Cardiac muscle cell (in vitro differentiated cells and primary cell): ENCODE data around the gene PSME1. TPM values are rescaled to one million over a fixed set of nuclear protein-coding genes. Genes with fewer than 3 reads are reported as not detected.

Experiments used
- DNase-seq, 2 donors: peaks; one replicate each; pipeline versions ENCODE4 v3.0.0 to v3.0.0-alpha.2; 2010 to 2017; ENCODE audit warnings: low read depth in 1 of 2, low spot score in 1 of 2
- H3K27ac ChIP-seq: fragments of 200-600 bp; sonication (generic); 2 replicates; pipeline ENCODE4 v1.5.1; 2016
- H3K27me3 ChIP-seq: fragments of 200-600 bp; sonication (generic); 2 replicates; pipeline ENCODE4 v1.6.0; 2016; ENCODE audit warnings: control low read depth
- H3K36me3 ChIP-seq: fragments of 200-600 bp; sonication (generic); 2 replicates; pipeline ENCODE4 v1.5.1; 2016; ENCODE audit warnings: control low read depth
- H3K4me1 ChIP-seq: fragments of 200-600 bp; sonication (generic); 2 replicates; pipeline ENCODE4 v1.8.1; 2017; ENCODE audit warnings: low read depth, mild to moderate bottlenecking, mixed run types
- H3K4me3 ChIP-seq: fragments of 200-600 bp; sonication (generic); 2 replicates; pipeline ENCODE4 v1.5.1; 2016; ENCODE audit warnings: mild to moderate bottlenecking
- H3K9me3 ChIP-seq: fragments of 200-600 bp; sonication (generic); 2 replicates; pipeline ENCODE4 v1.5.1; 2017; ENCODE audit warnings: low read depth, mild to moderate bottlenecking, control low read depth
- CTCF ChIP-seq: IDR thresholded peaks from 2 replicates; pipeline ENCODE4 v1.5.1; 2012; ENCODE audit warnings: low read depth, mild to moderate bottlenecking, low read length
- polyA plus RNA-seq: library from polyadenylated mRNA; unstranded; fragments of >200 nt; fragmentation: Nextera tagmentation; extraction: Ambion mirVana; gene quantifications from 2 replicates; pipeline ENCODE4 v1.2.1, GENCODE V29; 2016
- total RNA-seq: library from RNA; depleted of rRNA; stranded (reverse); fragments of >200 nt; gene quantifications from 2 replicates; pipeline ENCODE4 v1.2.3, GENCODE V29; 2016

PSME1 gene
- total and polyA plus RNA-seq, 2 experiments from 2014 or later: 238 to 383 TPM

DNA sequence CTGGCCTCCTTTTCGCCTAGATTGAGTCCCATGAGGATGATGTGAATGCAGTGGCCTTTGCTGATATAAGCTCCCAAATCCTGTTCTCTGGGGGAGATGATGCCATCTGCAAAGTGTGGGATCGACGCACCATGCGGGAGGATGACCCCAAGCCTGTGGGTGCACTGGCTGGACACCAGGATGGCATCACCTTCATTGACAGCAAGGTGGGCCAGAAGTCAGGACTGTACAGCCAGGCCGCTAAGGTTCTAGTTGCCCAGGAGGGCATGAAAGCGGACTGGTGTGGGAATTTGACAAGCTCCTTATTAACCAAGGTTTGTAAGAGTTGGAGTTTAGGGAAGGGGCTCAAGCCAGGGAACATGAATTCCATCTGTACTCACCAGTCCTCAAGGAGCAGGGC lies 16.3 kb upstream of the PSME1 start:
- peaks cover 53% of the 10 kb centered on the region for H3K36me3 ChIP-seq
- DNase-seq: no peak
- no peak overlapping the region for H3K4me3 ChIP-seq
- H3K27me3 ChIP-seq: no peaks in the 10 kb centered on the region
- TF ChIP-seq CTCF: no peak
- H3K27ac ChIP-seq: no peak overlapping the region
- H3K4me1 ChIP-seq: peaks cover 11% of the 10 kb centered on the region
- H3K9me3 ChIP-seq: no peaks in the 10 kb centered on the region

- H3K27me3 ChIP-seq: no peaks in the 10 kb centered on the region
- no peaks in the 10 kb centered on the region for H3K9me3 ChIP-seq
- H3K36me3 ChIP-seq: peaks cover 53% of the 10 kb centered on the region
- peaks cover 6% of the 10 kb centered on the region for H3K4me1 ChIP-seq
- no peak for TF ChIP-seq CTCF
- no peak overlapping the region for H3K27ac ChIP-seq
- H3K4me3 ChIP-seq: no peak overlapping the region
- no peak for DNase-seq
These were observed 14.8 kb upstream of the PSME1 start for GRCh38 chr14:24121210-24121609.

GRCh38 chr14:24122416-24122815 lies 13.6 kb upstream of the PSME1 start:
- no peaks in the 10 kb centered on the region for H3K27me3 ChIP-seq
- peaks cover 51% of the 10 kb centered on the region for H3K36me3 ChIP-seq
- H3K27ac ChIP-seq: peak overlapping the region; percentile 48
- H3K9me3 ChIP-seq: no peaks in the 10 kb centered on the region
- no peaks in the 10 kb centered on the region for H3K4me1 ChIP-seq
- no peak overlapping the region for H3K4me3 ChIP-seq
- no peak for TF ChIP-seq CTCF
- DNase-seq: no peak

- peaks cover 46% of the 10 kb centered on the region for H3K36me3 ChIP-seq
- no peaks in the 10 kb centered on the region for H3K4me1 ChIP-seq
- no peaks in the 10 kb centered on the region for H3K27me3 ChIP-seq
- no peak for TF ChIP-seq CTCF
- no peak overlapping the region for H3K4me3 ChIP-seq
- peak overlapping the region; percentile 48 for H3K27ac ChIP-seq
- DNase-seq: no peak
- no peaks in the 10 kb centered on the region for H3K9me3 ChIP-seq
These were observed 13.1 kb upstream of the PSME1 start for GRCh38 chr14:24122898-24123297.

DNA sequence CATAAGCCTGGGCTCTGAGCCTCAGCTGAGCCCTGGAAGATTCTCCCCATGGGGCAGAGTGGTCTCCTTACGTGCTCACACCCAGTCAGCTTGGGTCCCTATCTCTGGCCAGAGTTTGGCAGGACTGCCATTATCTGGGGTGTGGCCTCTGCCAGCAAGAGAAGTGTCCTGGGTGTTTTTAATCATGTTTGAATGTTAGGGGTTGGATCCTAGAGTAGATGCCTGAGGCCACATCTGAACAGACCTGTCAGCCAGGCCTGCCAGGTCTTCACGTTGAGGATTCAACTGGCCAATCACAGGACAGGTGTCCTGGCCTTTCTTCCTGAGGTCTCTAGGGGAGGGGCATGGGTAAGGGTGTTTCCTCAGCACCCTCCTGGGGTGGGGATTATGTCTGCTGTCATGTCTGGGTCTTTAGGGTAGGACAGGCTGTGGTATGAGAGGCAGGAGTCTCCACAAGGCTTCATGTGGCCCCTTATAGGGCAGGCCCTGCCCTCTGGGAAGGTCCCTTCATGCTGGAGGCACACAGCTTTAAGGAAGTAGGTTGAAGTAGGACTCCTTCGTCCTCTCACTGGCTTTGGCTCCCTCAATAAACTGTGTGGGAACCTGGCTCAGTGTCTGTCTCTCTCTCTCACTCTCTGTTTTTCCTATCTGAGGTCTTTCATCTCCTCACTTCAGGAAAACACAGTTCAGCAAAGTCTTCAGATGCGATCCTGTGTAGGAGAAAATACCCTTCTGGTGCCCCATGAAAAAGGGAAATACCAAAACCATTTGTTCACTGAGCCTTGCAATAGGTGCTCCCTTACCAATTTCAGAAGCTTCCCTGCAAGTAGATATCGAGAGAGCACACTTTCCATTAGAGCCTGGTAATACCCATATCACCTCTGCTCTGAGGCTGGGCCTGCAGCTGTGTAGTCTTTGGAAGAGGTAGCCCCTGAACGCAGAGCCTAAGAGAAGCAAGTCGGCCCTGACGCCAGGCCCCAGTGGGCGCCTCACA lies 12.3 kb upstream of the PSME1 start:
- H3K4me1 ChIP-seq: no peaks in the 10 kb centered on the region
- no peak for TF ChIP-seq CTCF
- no peak for DNase-seq
- no peak overlapping the region for H3K4me3 ChIP-seq
- peaks cover 38% of the 10 kb centered on the region for H3K36me3 ChIP-seq
- no peaks in the 10 kb centered on the region for H3K27me3 ChIP-seq
- no peaks in the 10 kb centered on the region for H3K9me3 ChIP-seq
- peak overlapping the region; percentile 48 for H3K27ac ChIP-seq
